Femur (tissue), 1 donor: ENCODE results near the gene C1orf116.

Experiments used
- DNase-seq: peaks from one replicate; pipeline ENCODE4 v3.0.0-alpha.2; 2017

C1orf116 gene

DNA sequence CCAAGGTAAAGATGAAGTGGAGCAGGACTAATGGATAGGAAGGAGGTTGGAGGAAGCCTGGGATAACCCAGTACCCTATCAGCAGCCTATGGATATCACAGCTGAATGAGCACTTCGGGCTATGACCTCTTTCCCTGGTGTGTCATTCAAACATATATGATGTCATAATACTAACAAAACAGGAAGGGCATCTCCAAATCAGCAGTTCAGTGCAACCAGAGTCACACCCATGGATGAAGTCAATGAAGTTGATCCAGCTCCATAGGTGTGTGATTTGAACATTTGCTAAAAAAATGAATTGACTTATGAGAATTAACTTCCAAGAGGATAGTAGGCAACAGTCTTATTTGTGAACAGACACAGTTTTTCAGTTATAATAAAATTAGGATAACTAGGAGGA, 1.7 kb upstream of the C1orf116 start:
- DNase-seq: no peak

- no peak for DNase-seq
Measured at GRCh38 chr1:207033302-207033701, 746 bp upstream of the C1orf116 start.

DNA sequence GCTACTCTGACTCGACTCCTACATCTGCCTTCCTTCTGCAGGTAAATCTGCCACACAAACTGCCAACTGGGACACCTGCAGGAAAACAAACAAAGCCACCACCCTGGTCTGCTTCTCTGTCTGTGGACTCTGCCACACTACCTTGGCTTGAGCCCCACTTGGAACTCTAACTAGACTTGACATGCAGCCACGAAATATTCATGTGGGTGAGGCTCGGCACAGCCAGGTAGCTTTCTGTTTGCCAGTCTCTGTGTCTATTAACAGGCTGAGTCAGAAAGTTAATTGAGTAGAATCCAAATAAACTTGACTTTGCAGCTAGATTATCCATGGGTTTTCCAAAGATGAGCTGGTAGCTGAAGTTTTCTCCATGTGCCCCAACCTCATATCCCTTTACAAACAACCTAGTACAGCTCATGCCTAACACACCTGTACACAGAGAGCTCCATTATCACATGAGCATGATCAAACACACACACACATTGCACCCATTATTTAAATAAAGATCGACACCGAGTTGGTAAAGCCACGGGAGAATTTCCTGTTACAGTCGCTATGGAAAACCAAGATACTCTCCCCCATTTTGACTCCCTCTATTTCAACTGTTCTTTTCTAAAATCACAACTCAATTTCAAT, 808 bp downstream of the C1orf116 start:
- DNase-seq: no peak

- DNase-seq: no peak
Measured at GRCh38 chr1:207031016-207031415, 1.5 kb downstream of the C1orf116 start.

GRCh38 chr1:207030522-207031009, 2.0 kb downstream of the C1orf116 start:
- no peak for DNase-seq

DNA sequence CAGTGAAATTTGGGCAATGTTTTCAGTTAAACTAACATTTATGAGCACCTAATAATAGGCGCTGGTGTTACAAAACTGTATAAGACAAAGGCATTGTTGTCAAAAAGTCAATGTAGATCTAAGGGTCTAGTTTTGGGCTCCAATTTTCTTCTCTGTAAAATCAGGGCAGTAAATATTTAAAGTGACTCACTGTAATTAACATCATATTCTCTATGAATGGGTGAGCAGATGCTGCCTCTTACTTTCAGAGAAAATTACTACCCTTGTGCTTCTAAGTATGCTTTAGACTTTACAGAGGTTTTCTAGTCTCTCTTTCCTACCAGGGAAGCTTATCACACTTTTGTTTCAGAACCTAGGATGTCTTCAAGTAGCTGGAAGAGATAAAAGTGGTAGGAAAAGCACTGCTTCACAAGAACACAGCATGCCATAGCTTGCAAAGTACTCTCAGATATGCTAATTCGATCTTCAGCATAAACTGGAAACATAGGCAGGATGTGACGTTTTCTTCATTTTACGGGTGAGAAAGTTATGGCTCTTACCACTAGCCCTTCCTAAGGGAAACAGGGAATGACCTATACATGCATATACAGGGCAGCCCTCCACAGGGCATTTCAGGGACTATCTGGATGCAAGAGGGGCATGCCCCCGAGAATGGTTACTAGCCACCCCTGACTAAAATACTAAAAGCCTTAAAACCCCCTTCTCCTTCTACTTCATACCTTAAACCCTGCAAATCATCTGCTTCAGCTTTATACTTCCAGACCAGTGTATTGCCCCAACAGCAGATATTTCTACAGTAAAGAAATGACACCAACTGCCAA, 2.6 kb downstream of the C1orf116 start:
- no peak for DNase-seq

DNA sequence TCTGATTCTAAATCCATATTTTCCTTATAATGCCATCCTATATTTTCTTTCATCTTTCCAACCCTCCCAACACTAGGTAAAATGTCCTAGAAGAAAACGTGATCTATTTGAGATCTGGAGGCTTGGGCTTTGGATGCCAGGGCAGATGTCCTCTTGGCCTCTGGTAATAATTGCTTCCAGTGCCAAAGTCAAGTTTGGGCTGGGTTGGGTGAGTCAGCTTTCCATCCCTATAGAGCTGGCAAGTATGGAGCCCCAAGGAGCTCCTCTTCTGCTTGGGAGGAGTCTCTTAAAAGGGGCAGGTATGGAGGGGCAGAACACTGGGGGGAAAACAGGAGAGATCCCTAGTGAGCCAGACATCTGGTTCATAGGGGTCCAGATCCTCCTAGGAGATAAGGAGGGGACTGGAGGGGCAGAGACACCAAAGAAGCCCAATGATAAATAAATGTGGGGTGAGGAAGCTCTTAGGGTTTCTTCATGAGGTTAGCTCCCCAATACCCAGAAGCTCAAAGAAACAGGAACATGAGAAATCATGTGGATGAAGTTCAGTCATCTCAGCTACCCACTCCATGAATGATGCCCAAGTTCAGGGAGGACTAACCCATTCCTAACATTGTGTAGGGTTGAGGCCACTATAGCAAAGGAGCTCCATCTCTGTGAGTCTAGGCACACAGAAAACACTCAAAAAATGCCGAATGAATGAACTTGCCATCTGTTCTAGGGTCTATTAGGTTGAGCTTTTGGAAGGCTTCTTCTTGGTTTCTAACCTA, 3.5 kb downstream of the C1orf116 start:
- DNase-seq: no peak

GRCh38 chr1:207027921-207028320, 4.6 kb downstream of the C1orf116 start:
- no peak for DNase-seq

DNA sequence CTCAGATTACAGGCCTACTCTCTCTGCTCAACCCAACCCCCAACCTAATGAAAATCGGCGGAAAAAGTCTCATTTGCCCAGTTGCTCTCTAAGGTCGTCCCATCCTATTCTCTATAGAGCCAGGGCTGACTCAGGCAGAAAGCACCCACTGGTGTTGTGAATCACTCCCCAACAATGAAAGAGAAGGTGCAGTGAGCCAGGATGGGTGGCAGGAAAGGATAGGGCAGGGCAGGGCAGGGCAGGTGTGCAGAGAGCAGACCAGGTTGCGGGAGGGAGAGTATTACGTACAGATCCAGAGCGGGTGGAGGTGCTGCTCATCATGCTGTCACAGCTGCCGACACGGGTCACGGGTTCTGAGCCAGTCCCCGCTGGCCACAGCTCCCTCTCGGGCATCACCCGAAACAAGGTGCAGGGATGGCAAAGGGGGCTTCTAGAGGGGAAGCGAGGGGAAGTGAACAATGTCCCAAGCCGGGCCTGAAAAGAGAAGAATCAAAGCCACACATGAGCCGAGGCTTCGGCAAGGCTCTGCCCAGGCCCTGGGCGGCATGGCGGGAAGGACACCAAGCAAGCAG, 5.3 kb downstream of the C1orf116 start:
- DNase-seq: no peak

DNA sequence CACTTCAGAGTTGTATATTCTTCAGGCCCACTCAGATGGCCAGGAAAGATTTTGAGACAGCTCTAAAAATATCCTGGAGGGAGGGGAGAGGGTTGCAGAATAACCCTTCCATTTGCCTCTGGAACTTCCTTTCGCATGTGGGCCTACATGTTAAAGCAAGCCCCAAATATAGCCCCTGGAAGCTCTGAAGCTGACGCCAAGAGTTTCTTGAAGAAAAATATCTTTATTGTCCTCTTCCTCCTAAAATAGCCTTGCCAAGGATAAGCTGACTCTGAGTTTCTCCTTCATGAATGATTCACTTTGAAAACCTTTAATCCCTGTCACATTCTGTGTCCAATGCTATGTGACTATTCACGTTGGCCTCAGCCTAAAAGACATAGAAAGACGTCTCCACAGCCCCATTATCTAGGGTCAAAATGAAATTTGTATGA, 6.4 kb downstream of the C1orf116 start:
- DNase-seq: peak; percentile 40

- no peak for DNase-seq
Measured at GRCh38 chr1:207025146-207025880, 7.2 kb downstream of the C1orf116 start.

- DNase-seq: no peak
Measured at GRCh38 chr1:207024202-207025145, 8.1 kb downstream of the C1orf116 start.

GRCh38 chr1:207022996-207023679, 9.4 kb downstream of the C1orf116 start:
- DNase-seq: no peak

GRCh38 chr1:207021876-207022596, 10.5 kb downstream of the C1orf116 start:
- DNase-seq: no peak

GRCh38 chr1:207021139-207021861, 11.3 kb downstream of the C1orf116 start:
- no peak for DNase-seq

- DNase-seq: no peak
Measured at GRCh38 chr1:207020709-207021107, 11.8 kb downstream of the C1orf116 start.

DNA sequence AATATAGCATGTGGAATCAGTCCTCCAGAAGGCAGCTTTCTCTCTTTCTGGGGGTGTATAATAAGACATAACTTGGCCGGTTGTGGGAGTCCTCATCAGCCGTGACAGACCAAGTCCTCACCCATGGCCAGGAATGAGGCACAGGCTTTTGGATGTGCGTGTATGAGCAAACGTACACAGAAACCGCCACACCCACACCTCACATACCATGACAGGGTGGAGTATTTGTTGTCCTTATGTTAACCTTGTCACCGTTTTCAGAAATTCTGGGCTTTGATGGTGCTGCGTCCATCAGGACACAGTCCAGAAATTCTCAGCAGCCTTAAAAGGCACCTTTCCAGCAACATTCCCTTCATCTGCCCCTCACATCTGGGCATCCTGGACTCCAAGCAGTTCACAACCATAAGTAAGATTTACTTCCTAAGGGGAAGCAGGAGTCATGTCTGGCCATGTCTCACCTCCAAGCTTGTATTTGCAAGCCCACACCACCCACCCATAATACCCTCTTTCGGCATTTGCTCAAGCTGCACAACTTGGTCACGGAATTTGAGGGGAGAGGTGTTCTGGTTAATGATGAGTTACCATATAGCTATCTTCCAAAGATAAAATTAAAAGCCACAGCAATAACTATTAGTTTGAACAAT, 12.4 kb downstream of the C1orf116 start:
- no peak for DNase-seq

DNA sequence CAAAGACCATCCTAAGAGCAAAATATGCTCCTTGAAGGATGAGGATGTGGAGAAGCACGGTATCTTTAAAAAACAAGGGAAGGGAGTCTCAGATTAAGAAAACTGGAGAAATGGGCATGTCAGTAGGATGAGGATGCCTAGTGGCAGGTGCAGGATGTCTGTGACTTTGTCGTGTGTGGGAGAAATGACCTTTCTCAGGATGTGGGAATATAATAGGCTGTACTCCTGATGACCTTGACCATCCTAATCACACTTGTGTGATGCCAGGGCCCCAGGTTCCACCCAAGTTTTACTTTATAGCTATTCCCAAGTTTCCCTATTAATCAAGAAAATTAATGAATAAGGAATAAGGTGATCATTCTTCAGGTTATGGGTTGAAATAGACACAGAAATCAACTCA, 12.9 kb downstream of the C1orf116 start:
- DNase-seq: no peak

DNA sequence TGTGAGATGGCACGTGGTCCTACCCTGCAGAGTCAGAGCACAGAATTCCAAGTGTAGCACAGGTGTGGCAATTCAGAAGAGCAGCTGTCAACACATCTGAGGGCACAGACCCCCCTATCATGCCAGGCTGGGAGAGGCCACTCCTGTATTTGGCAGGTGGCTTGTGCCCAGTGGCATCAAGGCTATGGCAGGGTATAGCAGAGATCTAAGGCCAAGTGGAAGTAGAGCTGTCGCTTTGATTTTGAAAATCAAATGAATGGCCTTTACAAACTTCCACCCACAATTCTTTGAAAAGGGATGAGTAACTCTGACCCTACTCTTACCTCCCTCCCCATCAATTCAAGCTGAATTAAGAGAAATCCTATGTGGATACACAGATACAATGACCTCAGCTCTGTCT, 13.4 kb downstream of the C1orf116 start:
- DNase-seq: no peak
